ENCODE results near the gene DNAJB14. TPM values are rescaled to one million over a fixed set of nuclear protein-coding genes. Genes with fewer than 3 reads are reported as not detected.

DNAJB14 gene
- total RNA-seq, 1 experiment from 2014 or later, result 41.5 TPM

- Histone ChIP-seq H3K4me1 (ENCODE audit: control insufficient read depth, insufficient read depth, low read length) (no peaks in the 10 kb centered on the region), H3K4me3 (ENCODE audit: low read depth in 2 of 2, low read length in 2 of 2) (no peak overlapping the region), H3K9me3 (ENCODE audit: control insufficient read depth, insufficient read depth, low read depth, low read length) (no peaks in the 10 kb centered on the region), H3K27me3 (ENCODE audit: control insufficient read depth, insufficient read depth, low read length) (no peaks in the 10 kb centered on the region), H3K36me3 (ENCODE audit: control insufficient read depth, insufficient read depth, low read length) (peaks cover 8% of the 10 kb centered on the region), H3K27ac (ENCODE audit: low read length) (no peak overlapping the region)
- intact Hi-C loops (cut with micrococcal nuclease; ENCODE audit: unreplicated experiment) (no loop called here), in situ Hi-C loops (cut with HindIII; ENCODE audit: low pct_unique_long_range_greater_than_20kb, low sequenced_read_pairs) (no loop called here)
- ChIA-PET POLR2A (no interaction called here), CTCF (no interaction called here)
- DNase-seq (ENCODE audit: low read depth, low spot score) (no peak), ATAC-seq (no peak)
- no TSS peak for BruUV-seq (replicated peaks)
- no peak for TF ChIP-seq TCF7L2 (IDR thresholded peaks at IDR 0.05; ENCODE audit: low read depth, low read length)
- no peak for TF ChIP-seq CTCF (IDR thresholded peaks at IDR 0.05)
- TF ChIP-seq SIN3A (IDR thresholded peaks at IDR 0.05; ENCODE audit: borderline replicate concordance, insufficient read depth, low read depth, low read length), result no peak
- TF ChIP-seq REST (IDR thresholded peaks at IDR 0.05; ENCODE audit: insufficient read depth in 1 of 2, low read depth in 2 of 2, low read length in 1 of 2), result no peak
- TF ChIP-seq POLR2AphosphoS5 (IDR thresholded peaks at IDR 0.05; ENCODE audit: low read depth, low read length), result no peak
Observed at GRCh38 chr4:99921174-99921573, 25.2 kb downstream of the DNAJB14 start.

GRCh38 chr4:99918656-99919055 lies 27.8 kb downstream of the DNAJB14 start:
- Histone ChIP-seq H3K4me3 (ENCODE audit: low read depth in 2 of 2, low read length in 2 of 2) (no peak overlapping the region), H3K4me1 (ENCODE audit: control insufficient read depth, insufficient read depth, low read length) (no peaks in the 10 kb centered on the region), H3K36me3 (ENCODE audit: control insufficient read depth, insufficient read depth, low read length) (peaks cover 4% of the 10 kb centered on the region; the same call in 1 of the 2 replicates), H3K27me3 (ENCODE audit: control insufficient read depth, insufficient read depth, low read length) (no peaks in the 10 kb centered on the region), H3K27ac (ENCODE audit: low read length) (no peak overlapping the region), H3K9me3 (ENCODE audit: control insufficient read depth, insufficient read depth, low read depth, low read length) (no peaks in the 10 kb centered on the region)
- DNase-seq (ENCODE audit: low read depth, low spot score) (no peak), ATAC-seq (no peak)
- TF ChIP-seq REST (IDR thresholded peaks at IDR 0.05; ENCODE audit: insufficient read depth in 1 of 2, low read depth in 2 of 2, low read length in 1 of 2) (no peak), SIN3A (IDR thresholded peaks at IDR 0.05; ENCODE audit: borderline replicate concordance, insufficient read depth, low read depth, low read length) (no peak), TCF7L2 (IDR thresholded peaks at IDR 0.05; ENCODE audit: low read depth, low read length) (no peak), CTCF (IDR thresholded peaks at IDR 0.05) (no peak), POLR2AphosphoS5 (IDR thresholded peaks at IDR 0.05; ENCODE audit: low read depth, low read length) (no peak)
- ChIA-PET POLR2A (no interaction called here), CTCF (no interaction called here)
- no TSS peak for BruUV-seq (replicated peaks)
- intact Hi-C loops (cut with micrococcal nuclease; ENCODE audit: unreplicated experiment) (no loop called here), in situ Hi-C loops (cut with HindIII; ENCODE audit: low pct_unique_long_range_greater_than_20kb, low sequenced_read_pairs) (no loop called here)

Measured in Panc1 (cell line).